Activated CD8-positive, alpha-beta T cell treated with anti-CD3 and anti-CD28 coated beads for 36 hours (primary cell): ENCODE results near the gene SLC38A5. TPM values are rescaled to one million over a fixed set of nuclear protein-coding genes. Genes with fewer than 3 reads are reported as not detected.
"Not testable (repeated sequence)": the region's sequence is repeated elsewhere in the genome, so short reads cannot be mapped to it uniquely, and the experiment has no call there.

Experiments
- ATAC-seq: fragments of 200-7000 bp; cut with Tn5 transposase; one replicate; pipeline ENCODE4 v1.10.0; 2021; ENCODE audit warnings: mild to moderate bottlenecking, moderate library complexity
- CTCF ChIA-PET: fragments of 350-600 bp; sonication (Branson Sonifier 250); formaldehyde crosslinking; loops from one replicate; lab custom pipeline; 2021; ENCODE audit warnings: antibody characterized with exemption; lab: Charles Lee
- POLR2A ChIA-PET: fragments of 350-600 bp; sonication (Branson Sonifier 250); formaldehyde crosslinking; loops from one replicate; lab custom pipeline; 2021; ENCODE audit warnings: antibody characterized with exemption; lab: Charles Lee
- DNase-seq: peaks from one replicate; pipeline ENCODE4 v3.0.0-alpha.2; 2020
- H3K27ac Mint-ChIP-seq: one replicate; pipeline ENCODE4 v1.8.0; 2021; ENCODE audit warnings: mild to moderate bottlenecking, mixed read lengths
- H3K27me3 Mint-ChIP-seq: one replicate; pipeline ENCODE4 v1.8.0; 2021; ENCODE audit warnings: mixed read lengths
- H3K36me3 Mint-ChIP-seq: one replicate; pipeline ENCODE4 v1.8.0; 2021; ENCODE audit warnings: low read depth, mixed read lengths
- H3K4me1 Mint-ChIP-seq: one replicate; pipeline ENCODE4 v1.8.0; 2021; ENCODE audit warnings: low read depth, mixed read lengths
- H3K4me3 Mint-ChIP-seq: one replicate; pipeline ENCODE4 v1.8.0; 2021; ENCODE audit warnings: mild to moderate bottlenecking, moderate library complexity, mixed read lengths
- H3K9me3 Mint-ChIP-seq: one replicate; pipeline ENCODE4 v1.8.0; 2021; ENCODE audit warnings: mixed read lengths
- intact Hi-C: fragments of 100-400 bp; cut with micrococcal nuclease; formaldehyde crosslinking; loops from one replicate; pipeline ENCODE4 v1.10.0; 2022
- total RNA-seq, 2 experiments: library from RNA; stranded (reverse); gene quantifications; one replicate each; pipeline ENCODE4 v1.2.3, GENCODE V29; 2021
- TF ChIP-seq, protein P1 (sequence below): fragments of 200-600 bp; IDR thresholded peaks from one replicate; pipeline ENCODE4 v1.8.0; 2022; ENCODE audit warnings: antibody characterized with exemption, mild to moderate bottlenecking

Gene SLC38A5
- total RNA-seq, 2 experiments from 2014 or later: 82.1 to 92.6 TPM

DNA sequence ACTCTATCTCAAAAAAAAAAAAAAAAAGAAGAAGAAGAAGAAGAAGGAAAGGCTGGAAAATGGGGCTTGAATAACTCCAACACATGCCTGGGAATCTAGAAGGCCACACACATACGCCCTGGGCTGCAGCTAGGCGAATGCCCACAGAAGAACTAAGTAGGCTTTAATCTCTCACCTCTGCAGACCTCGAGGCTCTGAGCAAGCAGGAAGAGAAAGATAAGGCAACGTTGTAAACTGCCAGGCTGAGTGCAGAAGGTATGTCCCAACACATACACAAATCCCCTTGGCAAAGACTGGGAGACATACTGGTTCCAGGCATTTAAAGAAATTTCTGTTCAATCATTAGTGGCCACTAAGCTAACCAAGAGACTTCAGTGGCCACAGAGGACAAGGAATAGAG, 18.4 kb downstream of the SLC38A5 start:
- Mint-ChIP-seq H3K36me3 (no peaks in the 10 kb centered on the region), H3K9me3 (no peaks in the 10 kb centered on the region), H3K4me1 (no peaks in the 10 kb centered on the region), H3K27me3 (no peaks in the 10 kb centered on the region), H3K27ac (no peak overlapping the region), H3K4me3 (no peak overlapping the region)
- DNase-seq (no peak), ATAC-seq (no peak)
- intact Hi-C loops: no loop called here
- TF ChIP-seq, protein P1, sequence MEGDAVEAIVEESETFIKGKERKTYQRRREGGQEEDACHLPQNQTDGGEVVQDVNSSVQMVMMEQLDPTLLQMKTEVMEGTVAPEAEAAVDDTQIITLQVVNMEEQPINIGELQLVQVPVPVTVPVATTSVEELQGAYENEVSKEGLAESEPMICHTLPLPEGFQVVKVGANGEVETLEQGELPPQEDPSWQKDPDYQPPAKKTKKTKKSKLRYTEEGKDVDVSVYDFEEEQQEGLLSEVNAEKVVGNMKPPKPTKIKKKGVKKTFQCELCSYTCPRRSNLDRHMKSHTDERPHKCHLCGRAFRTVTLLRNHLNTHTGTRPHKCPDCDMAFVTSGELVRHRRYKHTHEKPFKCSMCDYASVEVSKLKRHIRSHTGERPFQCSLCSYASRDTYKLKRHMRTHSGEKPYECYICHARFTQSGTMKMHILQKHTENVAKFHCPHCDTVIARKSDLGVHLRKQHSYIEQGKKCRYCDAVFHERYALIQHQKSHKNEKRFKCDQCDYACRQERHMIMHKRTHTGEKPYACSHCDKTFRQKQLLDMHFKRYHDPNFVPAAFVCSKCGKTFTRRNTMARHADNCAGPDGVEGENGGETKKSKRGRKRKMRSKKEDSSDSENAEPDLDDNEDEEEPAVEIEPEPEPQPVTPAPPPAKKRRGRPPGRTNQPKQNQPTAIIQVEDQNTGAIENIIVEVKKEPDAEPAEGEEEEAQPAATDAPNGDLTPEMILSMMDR: no peak
- CTCF ChIA-PET: no interaction called here
- POLR2A ChIA-PET: interaction anchor here (0.6 to 1.3 kb wide), 2 partner anchors 10 to 951 kb away, joined by 3 read pairs; no protein-coding TSS in a partner anchor

- TF ChIP-seq, protein P1: no peak
- no peak overlapping the region for H3K27ac Mint-ChIP-seq
- ChIA-PET POLR2A (no interaction called here), CTCF (interaction anchor here (0.8 kb wide), 1 partner anchor 17 kb away, joined by 3 read pairs; no protein-coding TSS in a partner anchor)
- DNase-seq (no peak), ATAC-seq (no peak)
- no peak overlapping the region for H3K4me3 Mint-ChIP-seq
- H3K27me3 Mint-ChIP-seq: no peaks in the 10 kb centered on the region
- no peaks in the 10 kb centered on the region for H3K36me3 Mint-ChIP-seq
- no peaks in the 10 kb centered on the region for H3K9me3 Mint-ChIP-seq
- no peaks in the 10 kb centered on the region for H3K4me1 Mint-ChIP-seq
- intact Hi-C loops: no loop called here
These were observed 20.0 kb downstream of the SLC38A5 start for GRCh38 chrX:48450076-48450475.

DNA sequence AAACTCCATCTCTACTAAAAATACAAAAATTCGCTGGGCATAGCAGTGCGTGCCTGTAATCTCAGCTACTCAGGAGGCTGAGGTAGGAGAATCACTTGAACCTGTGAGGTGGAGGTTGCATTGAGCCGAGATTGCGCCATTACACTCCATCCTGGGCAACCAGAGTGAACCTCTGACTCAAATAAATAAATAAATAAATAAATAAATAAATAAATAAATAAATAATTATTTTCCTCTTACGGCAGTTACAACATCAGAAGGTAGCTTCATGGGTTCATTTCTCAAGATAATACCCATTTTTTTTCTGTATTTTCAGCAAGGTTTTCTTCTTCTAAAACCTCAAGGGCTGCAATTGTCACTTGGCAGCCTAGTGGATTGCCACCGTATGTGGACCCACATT, 22.9 kb downstream of the SLC38A5 start:
- CTCF ChIA-PET: interaction anchor here (1.6 kb wide), 1 partner anchor 20 kb away, joined by 3 read pairs; no protein-coding TSS in a partner anchor
- H3K9me3 Mint-ChIP-seq, intact Hi-C loops, H3K27me3 Mint-ChIP-seq, H3K36me3 Mint-ChIP-seq, H3K27ac Mint-ChIP-seq, H3K4me1 Mint-ChIP-seq, H3K4me3 Mint-ChIP-seq, POLR2A ChIA-PET, DNase-seq, ATAC-seq: not testable (repeated sequence)

- H3K9me3 Mint-ChIP-seq, CTCF ChIA-PET, H3K36me3 Mint-ChIP-seq, H3K27ac Mint-ChIP-seq, H3K4me3 Mint-ChIP-seq, ATAC-seq, intact Hi-C loops, H3K27me3 Mint-ChIP-seq, POLR2A ChIA-PET, H3K4me1 Mint-ChIP-seq: not testable (repeated sequence)
- peak; percentile 2 for DNase-seq
These were observed 36.3 kb downstream of the SLC38A5 start for GRCh38 chrX:48433713-48434112.

- H3K27me3 Mint-ChIP-seq, intact Hi-C loops, CTCF ChIA-PET, H3K4me1 Mint-ChIP-seq, H3K36me3 Mint-ChIP-seq, DNase-seq, H3K9me3 Mint-ChIP-seq, H3K4me3 Mint-ChIP-seq, POLR2A ChIA-PET, H3K27ac Mint-ChIP-seq, ATAC-seq: not testable (repeated sequence)
These were observed 39.9 kb downstream of the SLC38A5 start for GRCh38 chrX:48430166-48430565.

GRCh38 chrX:48429606-48430005, 40.5 kb downstream of the SLC38A5 start:
- POLR2A ChIA-PET, CTCF ChIA-PET, H3K27me3 Mint-ChIP-seq, H3K4me3 Mint-ChIP-seq, H3K27ac Mint-ChIP-seq, ATAC-seq, H3K4me1 Mint-ChIP-seq, intact Hi-C loops, H3K36me3 Mint-ChIP-seq, H3K9me3 Mint-ChIP-seq, DNase-seq: not testable (repeated sequence)

- H3K27me3 Mint-ChIP-seq, H3K27ac Mint-ChIP-seq, DNase-seq, H3K36me3 Mint-ChIP-seq, H3K4me1 Mint-ChIP-seq, CTCF ChIA-PET, H3K4me3 Mint-ChIP-seq, H3K9me3 Mint-ChIP-seq, intact Hi-C loops: not testable (repeated sequence)
- ATAC-seq: peak; percentile 98
- POLR2A ChIA-PET: interaction anchor here (0.6 kb wide), 1 partner anchor 139 kb away, joined by 3 read pairs; no protein-coding TSS in a partner anchor
These were observed 42.9 kb downstream of the SLC38A5 start for GRCh38 chrX:48427027-48427716.

DNA sequence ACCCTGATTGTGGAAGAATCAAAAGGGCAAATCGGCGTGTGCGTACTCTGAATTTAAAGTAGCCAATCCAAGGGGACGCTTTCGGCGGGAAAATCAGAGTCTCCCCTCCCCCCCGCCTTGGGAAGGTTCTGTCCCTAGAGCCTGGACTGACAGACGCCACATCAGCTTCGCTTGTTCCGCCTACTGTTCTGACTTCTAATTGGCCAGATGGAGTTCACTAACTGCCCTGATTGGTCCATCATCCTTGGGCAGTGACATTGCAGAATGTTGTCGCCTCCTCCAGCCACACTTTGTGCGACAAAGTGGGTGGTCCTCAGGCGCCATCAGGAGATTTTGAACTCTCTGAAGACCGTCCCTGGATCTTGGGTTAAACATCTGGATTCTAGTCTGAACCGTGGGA, 58.2 kb downstream of the SLC38A5 start, which contains the start of gene SSX4B:
TSS of gene SSX4B (minus strand) at position 101 of the 400 bp plus-strand sequence. CDS start 588 bp downstream, outside the sequence.
- H3K9me3 Mint-ChIP-seq, H3K27me3 Mint-ChIP-seq, H3K27ac Mint-ChIP-seq, H3K36me3 Mint-ChIP-seq, CTCF ChIA-PET, intact Hi-C loops, H3K4me3 Mint-ChIP-seq, H3K4me1 Mint-ChIP-seq, POLR2A ChIA-PET, ATAC-seq, DNase-seq: not testable (repeated sequence)
